OCI-LY1 (cell line): ENCODE results near the gene PAPPA.

ENCODE experiments used
- H2AFZ ChIP-seq: fragments of 200-600 bp; sonication (generic), shearing (Covaris generic); 2 replicates; pipeline ENCODE4 v1.6.0; 2014; ENCODE audit warnings: antibody characterized with exemption, mild to moderate bottlenecking, low read length
- H3F3A ChIP-seq: fragments of 200-600 bp; sonication (generic), shearing (Covaris generic); 2 replicates; pipeline ENCODE4 v1.6.0; 2014; ENCODE audit warnings: mild to moderate bottlenecking, antibody characterized with exemption, low read length, moderate library complexity; ENCODE audit not compliant: insufficient read depth
- H3K27ac ChIP-seq: fragments of 200-600 bp; sonication (generic); 2 replicates; pipeline ENCODE4 v1.5.1; 2014; ENCODE audit warnings: low read length, mixed run types, mild to moderate bottlenecking, low read depth; ENCODE audit not compliant: poor library complexity, severe bottlenecking
- H3K27me3 ChIP-seq: fragments of 200-600 bp; sonication (generic); 2 replicates; pipeline ENCODE4 v1.6.0; 2014; ENCODE audit warnings: antibody characterized with exemption, mild to moderate bottlenecking, low read length, moderate library complexity; ENCODE audit not compliant: insufficient read depth
- H3K36me3 ChIP-seq: fragments of 200-600 bp; sonication (generic); 2 replicates; pipeline ENCODE4 v1.6.1; 2014; ENCODE audit warnings: mild to moderate bottlenecking, antibody characterized with exemption, low read length, moderate library complexity, mixed read lengths; ENCODE audit not compliant: insufficient read depth
- H3K4me1 ChIP-seq: fragments of 200-600 bp; sonication (generic); 2 replicates; pipeline ENCODE4 v1.5.1; 2014; ENCODE audit warnings: mild to moderate bottlenecking, low read length, moderate library complexity; ENCODE audit not compliant: insufficient read depth, severe bottlenecking
- H3K4me2 ChIP-seq: fragments of 200-600 bp; sonication (generic), shearing (Covaris generic); 2 replicates; pipeline ENCODE4 v1.6.1; 2014; ENCODE audit warnings: low read length
- H3K4me3 ChIP-seq: fragments of 200-600 bp; sonication (generic); 2 replicates; pipeline ENCODE4 v1.5.1; 2014; ENCODE audit warnings: low read length, low read depth, mild to moderate bottlenecking, mixed read lengths; ENCODE audit not compliant: poor library complexity, severe bottlenecking
- H3K79me2 ChIP-seq: fragments of 200-600 bp; shearing (Covaris generic); 2 replicates; pipeline ENCODE4 v1.6.1; 2016; ENCODE audit warnings: mixed run types, low read length, mixed read lengths; ENCODE audit not compliant: insufficient read depth
- H3K9ac ChIP-seq: fragments of 200-600 bp; sonication (generic), shearing (Covaris generic); 2 replicates; pipeline ENCODE4 v1.6.1; 2014; ENCODE audit warnings: mild to moderate bottlenecking, low read length, mixed read lengths
- H3K9me2 ChIP-seq: fragments of 200-600 bp; sonication (generic), shearing (Covaris generic); 2 replicates; pipeline ENCODE4 v1.6.1; 2014; ENCODE audit warnings: low read depth, mild to moderate bottlenecking, low read length, mixed read lengths
- H3K9me3 ChIP-seq: fragments of 200-600 bp; shearing (Covaris generic); 2 replicates; pipeline ENCODE4 v1.6.1; 2014; ENCODE audit warnings: low read length, mixed read lengths
- H4K20me1 ChIP-seq: fragments of 200-600 bp; sonication (generic), shearing (Covaris generic); 2 replicates; pipeline ENCODE4 v1.6.0; 2016; ENCODE audit warnings: mild to moderate bottlenecking, low read length; ENCODE audit not compliant: insufficient read depth
- CTCF ChIP-seq: fragments of 200-600 bp; sonication (generic), shearing (Covaris generic); IDR thresholded peaks from 2 replicates; pipeline ENCODE4 v1.5.1; 2017; ENCODE audit warnings: mild to moderate bottlenecking, antibody characterized with exemption, low read length, moderate library complexity, mixed read lengths
- EZH2 ChIP-seq: fragments of 200-600 bp; sonication (generic), shearing (Covaris generic); IDR thresholded peaks from 2 replicates; pipeline ENCODE4 v1.8.0; 2017; ENCODE audit warnings: borderline replicate concordance, mixed run types, mild to moderate bottlenecking, antibody characterized with exemption, low read length, moderate library complexity, mixed read lengths

Gene PAPPA

GRCh38 chr9:116349684-116350083 is 196.1 kb downstream of the PAPPA start:
- no peak for TF ChIP-seq CTCF
- TF ChIP-seq EZH2: no peak
- no peak overlapping the region for H3K4me3 ChIP-seq
- no peaks in the 10 kb centered on the region for H3K36me3 ChIP-seq
- no peaks in the 10 kb centered on the region for H3K27me3 ChIP-seq
- no peak overlapping the region for H3K27ac ChIP-seq
- no peaks in the 10 kb centered on the region for H3K9me3 ChIP-seq
- no peaks in the 10 kb centered on the region for H3F3A ChIP-seq
- no peaks in the 10 kb centered on the region for H3K79me2 ChIP-seq
- no peaks in the 10 kb centered on the region for H4K20me1 ChIP-seq
- H3K4me2 ChIP-seq: no peak overlapping the region
- no peak overlapping the region for H2AFZ ChIP-seq
- H3K9me2 ChIP-seq: no peaks in the 10 kb centered on the region
- no peaks in the 10 kb centered on the region for H3K4me1 ChIP-seq
- no peak overlapping the region for H3K9ac ChIP-seq

- no peaks in the 10 kb centered on the region for H3K9me2 ChIP-seq
- TF ChIP-seq CTCF (no peak), EZH2 (no peak)
- H3K4me1 ChIP-seq: no peaks in the 10 kb centered on the region
- no peaks in the 10 kb centered on the region for H3K36me3 ChIP-seq
- no peaks in the 10 kb centered on the region for H4K20me1 ChIP-seq
- H3K4me3 ChIP-seq: no peak overlapping the region
- H3F3A ChIP-seq: no peaks in the 10 kb centered on the region
- H3K9me3 ChIP-seq: no peaks in the 10 kb centered on the region
- no peaks in the 10 kb centered on the region for H3K79me2 ChIP-seq
- no peak overlapping the region for H3K4me2 ChIP-seq
- H2AFZ ChIP-seq: no peak overlapping the region
- no peak overlapping the region for H3K9ac ChIP-seq
- H3K27me3 ChIP-seq: no peaks in the 10 kb centered on the region
- H3K27ac ChIP-seq: no peak overlapping the region
Measured at GRCh38 chr9:116350213-116350612, 196.6 kb downstream of the PAPPA start.

- Histone ChIP-seq H2AFZ (no peak overlapping the region), H3K9ac (no peak overlapping the region), H3F3A (no peaks in the 10 kb centered on the region), H4K20me1 (no peaks in the 10 kb centered on the region), H3K27ac (no peak overlapping the region), H3K36me3 (no peaks in the 10 kb centered on the region), H3K79me2 (no peaks in the 10 kb centered on the region), H3K27me3 (no peaks in the 10 kb centered on the region), H3K9me3 (no peaks in the 10 kb centered on the region), H3K9me2 (no peaks in the 10 kb centered on the region), H3K4me1 (no peaks in the 10 kb centered on the region), H3K4me2 (no peak overlapping the region), H3K4me3 (no peak overlapping the region)
- no peak for TF ChIP-seq CTCF
- TF ChIP-seq EZH2: no peak
Measured at GRCh38 chr9:116352958-116353357, 199.4 kb downstream of the PAPPA start.
